Measurements from ENCODE around the gene MUS81. TPM values are rescaled to one million over a fixed set of nuclear protein-coding genes. Genes with fewer than 3 reads are reported as not detected.
"Not testable (repeated sequence)": the region's sequence is repeated elsewhere in the genome, so short reads cannot be mapped to it uniquely, and the experiment has no call there.

The MUS81 gene
- total and polyA plus RNA-seq, 9 of the 15 experiments (the other 6 are each of a cell fraction or from before 2014, with no cell fraction given) = 13.4 to 118 (median 53.7) TPM

- intact Hi-C loops (cut with micrococcal nuclease); FAIRE-seq; H2AFZ ChIP-seq (ENCODE audit: low read depth, low read length); in situ Hi-C loops (cut with MboI); H3K9me3 ChIP-seq (replicated peaks; ENCODE audit: control insufficient read depth, insufficient read depth, low read depth, low read length); H3K4me2 ChIP-seq (ENCODE audit: insufficient read depth, low read length); DNase-seq (ENCODE audit: extremely low read depth in 1 of 4, low spot score in 3 of 4); H3K9me1 ChIP-seq (ENCODE audit: control insufficient read depth, insufficient read depth, low read length); H3K27me3 ChIP-seq (ENCODE audit: control insufficient read depth in 2 of 2, insufficient read depth in 2 of 2, low read length in 2 of 2); H4K20me1 ChIP-seq (replicated peaks; ENCODE audit: control insufficient read depth, insufficient read depth, low read length); ATAC-seq; H3K27ac ChIP-seq (ENCODE audit: extremely low read depth, low read depth, low read length); H3K4me3 ChIP-seq; H3K9ac ChIP-seq (ENCODE audit: insufficient read depth in 1 of 2, low read depth in 2 of 2, low read length in 2 of 2); H3K79me2 ChIP-seq (ENCODE audit: control insufficient read depth, insufficient read depth, low read length); BruUV-seq (replicated peaks): not testable (repeated sequence)
- Histone ChIP-seq H3K4me1 (replicated peaks in 1 of 2; ENCODE audit: control insufficient read depth in 2 of 2, insufficient read depth in 2 of 2, low read length in 2 of 2) (peaks cover 0 to 21% of the 10 kb centered on the region in 2 experiments; a peak in 3 of 5 replicates), H3K36me3 (ENCODE audit: control insufficient read depth, insufficient read depth, low read length) (peaks cover 25% of the 10 kb centered on the region; the same call in 2 of the 3 replicates)
- 31% methylated on average over 7 of the region's 7 CpGs for WGBS (ENCODE audit: insufficient coverage, low coverage, missing lambda C conversion rate)
- CTCF ChIA-PET (ENCODE audit: low intra/inter-chr PET ratio) = interaction anchor here (0.7 kb wide), 1 partner anchor 40 kb away, joined by 3 read pairs; no protein-coding TSS in a partner anchor
- POLR2A ChIA-PET = interaction anchor here (0.6 to 5.9 kb wide), 12 partner anchors 9 to 1141 kb away, joined by 3 to 67 read pairs (median 4); partner anchors contain the start of genes CCDC85B, CFL1, EHBP1L1 and FIBP
Observed at GRCh38 chr11:65848693-65849092, 11.5 kb upstream of the MUS81 start.

GRCh38 chr11:65849366-65849765 lies 10.9 kb upstream of the MUS81 start:
- Histone ChIP-seq H3K9me1 (ENCODE audit: control insufficient read depth, insufficient read depth, low read length) (no peaks in the 10 kb centered on the region), H3K9me3 (replicated peaks; ENCODE audit: control insufficient read depth, insufficient read depth, low read depth, low read length) (peaks cover 7% of the 10 kb centered on the region; the same call in 1 of the 2 replicates), H3K79me2 (ENCODE audit: control insufficient read depth, insufficient read depth, low read length) (peaks cover 10% of the 10 kb centered on the region; the same call in 2 of the 3 replicates), H3K27me3 (ENCODE audit: control insufficient read depth in 2 of 2, insufficient read depth in 2 of 2, low read length in 2 of 2) (no peaks in the 10 kb centered on the region), H3K27ac (ENCODE audit: extremely low read depth, low read depth, low read length) (no peak overlapping the region), H4K20me1 (replicated peaks; ENCODE audit: control insufficient read depth, insufficient read depth, low read length) (no peaks in the 10 kb centered on the region), H3K9ac (ENCODE audit: insufficient read depth in 1 of 2, low read depth in 2 of 2, low read length in 2 of 2) (0 out of 4 replicates have a peak overlapping the region, but pooled peaks of 1 of the 2 experiments have one; percentile 36), H3K36me3 (ENCODE audit: control insufficient read depth, insufficient read depth, low read length) (peaks cover 31% of the 10 kb centered on the region; the same call in 2 of the 3 replicates), H2AFZ (ENCODE audit: low read depth, low read length) (no peak overlapping the region), H3K4me1 (replicated peaks in 1 of 2; ENCODE audit: control insufficient read depth in 2 of 2, insufficient read depth in 2 of 2, low read length in 2 of 2) (peaks cover 0 to 21% of the 10 kb centered on the region in 2 experiments; a peak in 3 of 5 replicates), H3K4me2 (ENCODE audit: insufficient read depth, low read length) (no peak overlapping the region), H3K4me3 (no peak overlapping the region)
- no peak for FAIRE-seq
- in situ Hi-C loops (cut with MboI) (no loop called here), intact Hi-C loops (cut with micrococcal nuclease) (no loop called here)
- CTCF ChIA-PET (ENCODE audit: low intra/inter-chr PET ratio) = no interaction called here
- WGBS (ENCODE audit: insufficient coverage, low coverage, missing lambda C conversion rate) = 11% methylated on average over 6 of the region's 8 CpGs
- peak in 1 of 4 experiments; percentile 10 for DNase-seq (ENCODE audit: extremely low read depth in 1 of 4, low spot score in 3 of 4)
- ATAC-seq = no peak
- no TSS peak for BruUV-seq (replicated peaks)
- POLR2A ChIA-PET = interaction anchor here (0.6 to 5.9 kb wide), 18 partner anchors 9 to 274 kb away, joined by 3 to 67 read pairs (median 5); partner anchors contain the start of genes CCDC85B, CFL1, EHBP1L1 and FIBP
- TF ChIP-seq CTCFL (IDR thresholded peaks at IDR 0.05; ENCODE audit: borderline replicate concordance, insufficient read depth, low read depth, low read length, poor library complexity, severe bottlenecking) (no peak), ZZZ3 (IDR thresholded peaks at IDR 0.05) (no peak), TSHZ1 (CRISPR knock-in tag; IDR thresholded peaks at IDR 0.05) (no peak), LARP7 (IDR thresholded peaks at IDR 0.05) (no peak), POLR2AphosphoS5 (IDR thresholded peaks at IDR 0.05; ENCODE audit: control insufficient read depth, insufficient read depth, low read depth, low read length) (no peak), ZNF217 (CRISPR knock-in tag; IDR thresholded peaks at IDR 0.05) (no peak), ZNF347 (CRISPR knock-in tag; IDR thresholded peaks at IDR 0.05; ENCODE audit: low read depth) (no peak), SOX6 (IDR thresholded peaks at IDR 0.05) (no peak)
